22Rv1 (cell line): Measurements from ENCODE around the gene SPDL1.

Experiments
- H3K27ac ChIP-seq: fragments of 450-650 bp; 2 replicates; pipeline ENCODE4 v1.5.1; 2017
- CTCF ChIP-seq: fragments of 450-650 bp; IDR thresholded peaks from 2 replicates; pipeline ENCODE4 v1.5.1; 2017; ENCODE audit warnings: mild to moderate bottlenecking
- ZFX ChIP-seq: fragments of 450-650 bp; IDR thresholded peaks from 2 replicates; pipeline ENCODE4 v1.6.1; 2017; ENCODE audit warnings: antibody characterized with exemption, borderline replicate concordance

The SPDL1 gene

GRCh38 chr5:169584998-169585451 lies 1.5 kb downstream of the SPDL1 start:
- TF ChIP-seq ZFX: no peak
- TF ChIP-seq CTCF: no peak
- no peak overlapping the region for H3K27ac ChIP-seq

- no peak overlapping the region for H3K27ac ChIP-seq
- TF ChIP-seq CTCF: no peak
These were observed 7.0 kb downstream of the SPDL1 start for GRCh38 chr5:169590602-169591001.

- no peak overlapping the region for H3K27ac ChIP-seq
These were observed 8.1 kb downstream of the SPDL1 start for GRCh38 chr5:169591636-169592035.

GRCh38 chr5:169592937-169593650 lies 9.5 kb downstream of the SPDL1 start:
- TF ChIP-seq CTCF (no peak), ZFX (no peak)
- H3K27ac ChIP-seq: no peak overlapping the region

More at GRCh38 chr5:169591636-169592035, 8.1 kb downstream of the SPDL1 start:
- TF ChIP-seq CTCF (no peak), ZFX (no peak)

- TF ChIP-seq ZFX (no peak), CTCF (no peak)
- no peak overlapping the region for H3K27ac ChIP-seq
These were observed 11.7 kb downstream of the SPDL1 start for GRCh38 chr5:169595172-169595820.

- TF ChIP-seq CTCF: no peak
- no peak for TF ChIP-seq ZFX
- no peak overlapping the region for H3K27ac ChIP-seq
These were observed 15.9 kb downstream of the SPDL1 start for GRCh38 chr5:169599451-169599850.

GRCh38 chr5:169602535-169602934 lies 19.0 kb downstream of the SPDL1 start:
- no peak for TF ChIP-seq CTCF
- TF ChIP-seq ZFX: no peak
- H3K27ac ChIP-seq: no peak overlapping the region
